ENCODE data around the gene ALG9.

The ALG9 gene

GRCh38 chr11:111762526-111762925 is 108.9 kb downstream of the ALG9 start:
- no peak for DNase-seq

- DNase-seq: no peak
These were observed 110.3 kb downstream of the ALG9 start for GRCh38 chr11:111761036-111761435.

- DNase-seq: no peak
These were observed 111.5 kb downstream of the ALG9 start for GRCh38 chr11:111759778-111760407.

GRCh38 chr11:111759376-111759775 is 112.0 kb downstream of the ALG9 start:
- no peak for DNase-seq

- DNase-seq: no peak
These were observed 115.3 kb downstream of the ALG9 start for GRCh38 chr11:111756097-111756496.

DNA sequence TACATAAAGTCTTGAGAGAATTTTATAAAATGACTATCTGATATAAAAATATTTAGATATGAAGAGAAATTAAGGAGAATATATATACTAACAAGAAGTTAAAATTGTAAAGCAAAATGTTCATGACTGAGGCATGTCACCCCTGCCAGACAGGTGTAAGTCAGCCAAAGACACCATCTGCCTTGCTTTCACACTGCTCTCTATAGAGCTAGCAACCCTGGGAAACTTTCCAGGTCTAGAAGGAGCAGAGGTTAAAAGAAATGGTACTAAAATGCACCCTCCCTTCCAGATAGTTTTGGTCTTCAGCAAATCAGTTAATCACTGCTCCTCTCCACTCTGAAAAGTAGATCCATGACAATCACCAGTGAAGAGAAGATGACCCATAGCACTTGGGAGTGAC is 121.7 kb downstream of the ALG9 start:
- no peak for DNase-seq

DNA sequence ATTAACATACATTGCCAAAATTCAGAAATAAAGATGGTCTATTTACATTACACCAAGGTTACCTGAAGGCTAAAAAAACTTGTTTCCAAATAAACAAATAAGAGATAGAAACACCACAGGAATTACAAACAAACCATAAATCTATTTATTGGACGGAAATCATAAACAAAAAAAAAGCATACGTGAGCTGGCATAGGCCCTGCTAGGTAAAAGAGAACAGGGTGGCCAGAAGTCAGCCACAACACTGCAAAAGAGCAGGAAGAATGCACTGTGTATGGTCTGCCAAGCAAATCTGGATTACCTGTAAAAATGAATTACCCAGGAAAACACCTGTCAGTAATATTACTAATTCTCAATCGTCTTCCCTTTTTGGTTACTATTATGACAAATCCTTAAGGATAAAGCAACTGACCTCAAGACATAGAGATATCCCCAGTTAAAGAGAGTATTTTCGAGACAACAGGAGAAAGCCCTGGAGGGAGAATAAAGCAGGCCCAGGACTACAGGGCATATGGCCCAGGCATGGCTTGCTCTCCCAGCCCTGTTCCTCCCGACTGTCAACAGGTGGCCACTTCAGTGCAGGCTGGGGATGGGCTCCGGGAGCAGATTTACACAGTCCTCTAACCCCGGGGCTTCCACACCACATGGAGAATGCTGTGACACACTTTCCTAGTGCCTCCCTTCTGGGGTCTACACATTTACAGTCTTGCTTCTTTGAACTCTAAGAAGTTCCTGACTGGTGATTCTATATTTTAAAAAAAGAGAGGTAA is 123.2 kb downstream of the ALG9 start:
- no peak for DNase-seq

DNA sequence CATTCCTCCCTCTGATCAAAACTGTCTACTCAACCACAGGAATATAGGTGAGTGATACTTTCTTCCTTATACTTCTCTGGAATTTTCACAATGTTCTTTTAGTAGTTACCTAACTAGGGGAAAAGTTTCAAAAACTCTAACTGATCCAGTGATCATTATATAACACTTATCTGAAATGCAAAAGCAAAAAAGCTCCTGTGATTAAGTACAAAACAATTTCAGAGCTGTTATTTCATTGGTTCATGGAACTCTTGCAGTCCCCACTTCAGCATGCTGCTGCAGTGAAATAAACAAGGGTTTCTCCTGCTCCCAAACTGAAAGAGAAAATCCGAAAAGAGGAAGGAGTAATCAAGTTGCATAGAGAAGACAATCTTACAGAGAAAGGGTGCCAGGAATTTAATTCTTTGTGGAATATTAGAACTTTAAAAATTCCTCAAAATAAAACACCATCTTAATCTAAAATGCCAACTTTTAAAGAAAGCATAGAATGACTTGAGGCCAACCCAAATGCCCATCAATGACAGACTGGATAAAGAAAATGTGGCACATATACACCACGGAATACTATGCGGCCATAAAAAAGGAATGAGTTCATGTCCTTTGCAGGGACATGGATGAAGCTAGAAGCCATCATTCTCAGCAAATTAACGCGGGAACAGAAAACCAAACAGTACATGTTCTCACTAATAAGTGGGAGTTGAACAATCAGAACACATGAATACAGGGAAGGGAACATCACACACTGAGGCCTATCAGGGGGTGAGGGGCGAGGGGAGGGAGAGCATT is 125.5 kb downstream of the ALG9 start:
- DNase-seq: no peak

DNA sequence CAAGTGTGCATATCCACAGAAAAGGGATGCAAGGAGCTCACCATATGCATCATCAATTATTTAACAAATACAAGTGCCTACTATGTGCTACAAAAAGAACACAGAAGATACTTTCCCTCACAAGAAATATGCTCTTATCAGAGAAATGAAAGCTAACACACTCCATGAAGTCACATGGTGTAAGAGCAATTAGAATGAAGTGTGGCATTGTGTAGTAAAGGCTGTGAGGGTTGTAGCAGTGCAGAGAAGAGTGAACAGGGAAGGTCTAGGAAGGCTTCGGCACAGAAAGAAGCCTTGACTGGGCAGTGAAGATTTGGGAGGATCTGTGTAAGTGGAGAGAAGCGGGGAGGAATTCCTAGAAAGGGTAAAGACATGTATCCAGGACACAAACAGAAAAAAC is 127.7 kb downstream of the ALG9 start:
- DNase-seq: no peak

GRCh38 chr11:111741751-111742150 is 129.6 kb downstream of the ALG9 start:
- no peak for DNase-seq

DNA sequence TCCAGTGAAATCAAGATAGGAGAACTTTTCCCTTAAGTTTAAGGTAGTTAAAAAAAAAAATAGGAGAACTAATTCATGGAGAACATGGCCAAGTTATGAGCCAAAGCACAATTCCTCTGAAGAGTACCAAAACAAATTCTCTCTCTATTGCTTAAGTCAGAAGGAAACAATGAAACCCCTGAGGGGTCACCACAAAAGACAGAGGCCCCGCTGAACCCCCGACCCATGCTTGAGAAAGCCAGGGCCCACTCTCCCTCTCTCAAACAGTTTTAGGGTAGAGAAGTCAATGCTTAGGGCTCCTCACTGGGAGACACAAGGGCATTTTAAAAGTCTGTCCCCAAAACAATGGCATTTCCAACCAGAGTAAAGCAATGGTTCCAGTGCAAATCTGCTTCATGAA is 132.1 kb downstream of the ALG9 start:
- no peak for DNase-seq

- no peak for DNase-seq
These were observed 133.8 kb downstream of the ALG9 start for GRCh38 chr11:111737444-111738210.

GRCh38 chr11:111736621-111737443 is 134.5 kb downstream of the ALG9 start:
- DNase-seq: no peak

Data from activated T-cell treated with anti-CD3 and anti-CD28 coated beads for 4 hours (primary cell).